Fibroblast of skin of left quadriceps (primary cell): ENCODE data around the gene TRIM62.
"Not testable (repeated sequence)": the region's sequence is repeated elsewhere in the genome, so short reads cannot be mapped to it uniquely, and the experiment has no call there.

Experiments
- DNase-seq, 2 experiments: peaks; one replicate each; pipeline ENCODE4 v3.0.0-alpha.2; 2013; ENCODE audit warnings: low read depth in 2 of 2

Gene TRIM62

DNA sequence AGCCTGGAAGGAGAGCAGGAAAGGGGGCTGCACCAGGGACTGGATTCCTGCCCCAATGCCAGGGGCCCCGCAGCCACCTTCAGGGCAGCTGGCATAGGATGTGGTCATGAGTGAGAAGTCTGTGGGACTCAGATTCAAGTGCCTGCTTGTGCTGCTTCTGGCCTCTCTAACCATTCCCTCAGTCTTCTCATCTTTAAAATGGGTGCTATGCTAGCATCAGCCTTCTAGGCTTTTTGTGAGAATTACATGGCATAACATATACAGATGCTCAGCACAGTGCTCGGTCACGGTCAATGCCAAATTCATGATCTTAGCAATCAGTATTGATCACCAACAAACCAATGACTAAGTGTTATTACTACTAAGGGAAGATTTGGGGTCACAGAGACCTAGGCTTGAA, 23.5 kb downstream of the TRIM62 start:
- no peak for DNase-seq

DNA sequence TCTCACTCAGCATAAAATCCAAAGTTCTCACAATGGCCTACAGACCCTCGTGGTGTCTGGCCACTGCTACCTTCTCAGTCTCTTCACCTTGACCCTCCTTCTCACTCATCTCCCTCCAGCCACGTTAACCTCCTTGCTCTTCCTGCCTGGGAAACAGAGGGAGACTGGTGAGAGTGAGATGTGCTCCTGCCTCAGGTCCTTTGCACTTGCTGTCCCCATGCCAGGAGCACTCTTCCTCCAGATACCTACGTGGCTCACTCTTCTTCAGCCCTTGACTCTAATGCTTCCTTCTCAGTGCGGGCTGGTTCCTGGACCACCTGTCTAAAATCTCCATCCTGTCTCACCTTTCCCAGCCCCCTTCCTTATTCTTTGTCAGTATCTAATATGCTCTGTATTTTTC, 24.7 kb downstream of the TRIM62 start:
- no peak for DNase-seq

GRCh38 chr1:33155877-33156538, 25.8 kb downstream of the TRIM62 start:
- no peak for DNase-seq

DNA sequence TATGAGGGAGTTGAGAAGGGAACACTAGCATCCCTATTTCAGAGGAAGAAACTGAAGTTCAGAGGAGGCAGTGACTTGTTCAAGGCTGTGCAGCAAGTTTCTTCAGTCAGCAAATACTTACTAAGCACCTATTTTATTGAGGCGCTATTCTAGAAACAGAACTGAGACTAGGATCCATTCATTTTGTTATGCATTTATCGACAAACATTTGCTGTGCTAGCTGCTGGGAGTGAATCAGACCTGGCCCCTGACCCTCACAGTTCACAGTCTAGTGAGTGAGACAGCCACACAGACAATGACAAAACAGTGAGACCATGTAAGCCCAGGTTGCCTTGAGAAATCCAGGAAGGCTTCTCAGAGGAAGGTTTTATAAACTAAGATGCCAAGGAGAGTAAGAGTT, 28.2 kb downstream of the TRIM62 start:
- no peak for DNase-seq

DNA sequence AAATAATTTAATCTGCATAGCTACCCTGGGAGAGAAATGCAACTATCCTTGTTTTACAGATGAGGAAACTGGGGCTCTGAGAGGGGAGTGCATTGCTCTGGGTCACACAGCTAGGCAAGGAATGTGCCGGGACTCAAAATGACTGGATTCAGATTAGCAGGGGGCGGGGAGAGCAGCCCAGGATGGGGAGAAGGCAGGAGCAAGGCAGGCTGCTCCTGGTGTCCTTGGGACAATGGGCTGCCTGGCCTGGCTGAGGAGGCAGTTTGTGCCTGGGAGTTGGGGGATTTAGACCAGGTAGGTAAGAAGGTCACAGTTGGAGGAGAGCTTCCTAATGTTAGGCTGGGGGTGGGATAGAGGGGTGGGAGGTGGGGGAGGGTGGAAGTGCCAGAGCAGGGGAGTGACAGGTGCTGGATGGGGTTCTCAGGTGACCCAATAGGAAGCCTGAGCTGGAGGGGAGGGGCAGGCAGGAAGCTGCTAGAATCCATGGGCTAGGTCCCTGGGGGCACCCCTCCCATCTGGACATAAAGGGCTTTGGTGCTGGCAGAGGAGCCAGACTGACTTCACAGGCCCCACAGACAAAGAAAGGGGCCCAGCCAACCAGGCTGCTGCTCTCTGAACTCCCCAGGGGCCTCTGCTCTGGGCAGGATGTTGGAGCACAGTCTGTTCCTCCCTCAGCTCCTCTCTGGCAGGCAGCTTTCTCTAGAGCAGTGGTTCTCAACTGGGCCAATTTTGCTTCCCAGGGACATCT, 29.0 kb downstream of the TRIM62 start:
- no peak for DNase-seq

GRCh38 chr1:33151116-33151515, 30.7 kb downstream of the TRIM62 start:
- DNase-seq = no peak

DNA sequence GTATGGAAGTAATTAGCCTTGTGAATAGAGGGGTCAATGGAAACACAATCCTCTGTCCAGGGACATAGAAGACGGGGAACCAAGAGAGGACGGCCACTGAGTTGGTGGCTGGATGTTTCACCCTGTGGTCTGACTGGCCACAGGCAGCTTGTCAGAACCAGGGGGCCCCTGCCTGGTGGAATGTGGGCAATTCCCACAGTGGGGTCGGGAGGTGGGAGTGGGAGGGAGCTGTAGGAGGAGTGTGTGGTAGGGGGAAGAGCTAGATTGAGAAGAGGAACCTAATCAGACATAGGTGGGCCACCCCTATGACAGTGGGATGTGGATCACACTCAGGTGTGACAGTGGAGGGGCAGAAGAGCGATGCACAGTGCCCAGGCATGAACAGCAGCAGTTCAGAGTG, 31.3 kb downstream of the TRIM62 start:
- no peak for DNase-seq

DNA sequence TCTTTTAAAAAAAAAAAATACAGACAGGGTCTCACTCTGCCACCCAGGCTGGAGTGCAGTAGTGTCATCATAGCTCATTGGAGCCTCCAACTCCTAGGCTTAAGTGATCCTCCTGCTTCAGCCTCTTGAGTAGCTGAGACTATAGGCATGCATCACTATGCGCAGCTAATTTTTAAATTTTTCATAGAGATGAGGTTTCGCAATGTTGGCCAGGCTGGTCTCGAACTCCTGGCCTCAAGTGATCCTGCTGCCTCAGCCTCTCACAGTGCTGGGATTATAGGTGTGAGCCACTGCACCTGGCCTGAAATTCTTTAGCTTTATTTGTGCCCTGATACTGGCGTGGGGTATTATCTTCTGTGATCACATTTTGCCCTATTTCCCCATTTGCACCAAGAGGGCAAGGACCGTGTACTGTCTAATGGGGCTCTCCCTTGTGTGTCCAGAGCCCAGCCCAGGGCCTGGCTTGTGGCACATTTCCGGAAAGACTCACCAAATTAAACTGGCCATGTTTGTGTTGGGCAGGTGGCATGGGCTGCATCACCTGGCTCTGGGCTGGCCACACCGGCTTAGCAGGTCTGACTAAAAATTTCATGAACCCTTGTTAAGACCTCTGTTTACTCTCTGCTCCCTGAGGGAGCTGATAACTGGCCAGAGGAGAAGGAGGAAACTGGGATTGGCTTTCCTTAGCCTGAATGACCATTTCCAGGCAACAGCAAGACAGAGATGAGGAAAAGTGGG, 32.2 kb downstream of the TRIM62 start:
- no peak for DNase-seq

- DNase-seq = no peak
These were observed 33.2 kb downstream of the TRIM62 start for GRCh38 chr1:33148615-33149014.

DNA sequence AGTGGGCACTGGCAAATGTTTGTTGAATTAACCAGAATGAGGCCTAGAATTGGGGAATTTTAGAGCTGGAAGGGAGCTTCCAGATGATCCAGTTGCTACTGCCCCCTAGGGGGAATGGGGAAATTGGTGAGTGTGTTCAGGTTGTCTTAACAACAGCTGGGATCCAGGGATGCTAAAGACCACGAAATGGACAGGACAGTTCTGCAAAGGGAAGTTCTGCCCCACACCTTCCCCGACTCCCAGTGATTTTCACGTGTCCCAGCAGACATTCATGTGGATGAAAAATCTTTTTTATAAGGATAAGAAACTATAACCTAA, 33.9 kb downstream of the TRIM62 start:
- no peak for DNase-seq

- no peak for DNase-seq
These were observed 34.4 kb downstream of the TRIM62 start for GRCh38 chr1:33147275-33147996.

- DNase-seq = no peak
These were observed 35.8 kb downstream of the TRIM62 start for GRCh38 chr1:33146003-33146402.

- DNase-seq = no peak
These were observed 38.1 kb downstream of the TRIM62 start for GRCh38 chr1:33143698-33144097.

DNA sequence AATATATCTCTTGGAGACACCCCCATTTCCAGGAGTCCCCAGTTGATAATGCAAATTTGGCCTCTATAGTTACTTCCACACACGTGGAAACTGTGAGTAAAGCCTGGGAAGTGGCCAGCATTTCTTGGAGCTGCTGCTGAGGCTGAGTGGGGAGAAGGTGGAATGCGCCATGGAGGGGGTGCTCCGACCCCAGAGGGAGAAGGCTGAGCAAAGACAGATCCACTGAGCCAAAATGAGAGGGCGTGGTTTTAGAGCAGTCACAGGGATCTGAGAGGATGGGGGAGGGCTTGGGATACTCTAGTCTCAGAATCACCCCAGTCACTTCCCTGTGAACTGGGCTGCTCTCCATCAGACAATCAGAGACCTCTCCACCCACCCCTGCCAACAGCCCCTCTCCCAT, 38.7 kb downstream of the TRIM62 start:
- no peak for DNase-seq

DNA sequence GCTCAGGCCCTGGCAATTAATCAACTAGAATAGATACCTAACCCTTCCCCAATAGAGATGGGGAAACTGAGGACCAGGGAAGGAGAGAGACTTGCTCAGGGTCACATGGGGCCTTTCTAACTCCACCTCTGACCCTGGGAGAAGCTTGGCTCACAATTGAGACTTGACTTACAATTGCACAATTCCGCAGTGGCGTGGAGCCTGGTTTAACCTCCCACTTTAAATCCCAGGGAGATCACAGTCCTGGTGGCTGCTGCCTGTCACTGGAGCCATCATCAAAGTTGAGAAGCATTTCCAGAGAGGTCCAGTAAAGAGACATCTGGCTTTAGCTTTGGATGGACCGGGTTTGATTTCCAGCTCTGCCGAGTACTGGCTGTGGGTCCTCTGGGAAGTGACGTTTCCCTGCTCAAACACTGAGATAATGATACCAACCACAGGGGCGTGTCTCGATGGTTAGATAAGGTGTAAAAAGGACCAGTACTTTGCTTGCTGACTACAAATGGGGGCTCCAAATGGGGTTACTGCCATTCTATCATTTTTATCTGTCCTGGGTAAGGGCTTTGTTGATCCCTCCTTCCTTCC, 39.3 kb downstream of the TRIM62 start:
- no peak for DNase-seq

DNA sequence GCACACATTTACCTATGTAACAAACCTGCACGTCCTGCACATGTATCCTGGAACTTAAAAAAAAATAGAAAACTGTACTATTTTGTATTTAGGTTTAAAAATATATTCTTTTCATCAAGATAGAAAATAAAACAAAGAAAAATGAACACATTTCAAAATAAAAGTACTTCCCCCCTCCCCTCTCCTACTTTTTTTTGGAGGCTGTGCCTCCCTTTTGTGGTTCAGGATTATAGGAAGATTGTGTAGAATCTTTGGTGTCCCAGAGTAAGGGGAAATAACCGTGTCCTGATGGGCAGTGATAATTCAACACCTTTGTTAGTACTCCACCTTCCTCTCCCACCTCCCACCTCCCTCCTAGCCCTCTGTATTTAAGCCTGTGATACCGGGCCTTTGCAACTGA, 40.1 kb downstream of the TRIM62 start:
- DNase-seq = no peak

DNA sequence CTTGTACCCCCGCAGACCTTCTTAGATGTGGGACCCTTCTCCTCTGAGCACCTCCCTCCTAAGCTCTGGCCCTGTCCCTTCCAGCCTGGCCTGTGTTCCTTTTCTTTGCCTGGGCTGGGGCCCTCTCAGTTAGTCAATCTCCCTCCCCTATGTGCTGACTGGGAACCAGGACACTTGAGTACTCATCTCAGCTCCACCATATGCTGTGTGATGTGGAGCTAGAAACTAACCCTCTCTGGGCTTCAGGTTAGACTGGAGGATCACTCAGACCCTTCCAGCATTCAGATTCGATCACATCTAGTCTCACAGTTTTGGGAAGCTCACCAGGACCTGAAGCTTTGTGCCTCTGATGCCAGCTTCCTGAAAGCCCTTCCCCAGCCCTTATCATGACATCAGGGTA, 40.6 kb downstream of the TRIM62 start:
- DNase-seq = no peak

DNA sequence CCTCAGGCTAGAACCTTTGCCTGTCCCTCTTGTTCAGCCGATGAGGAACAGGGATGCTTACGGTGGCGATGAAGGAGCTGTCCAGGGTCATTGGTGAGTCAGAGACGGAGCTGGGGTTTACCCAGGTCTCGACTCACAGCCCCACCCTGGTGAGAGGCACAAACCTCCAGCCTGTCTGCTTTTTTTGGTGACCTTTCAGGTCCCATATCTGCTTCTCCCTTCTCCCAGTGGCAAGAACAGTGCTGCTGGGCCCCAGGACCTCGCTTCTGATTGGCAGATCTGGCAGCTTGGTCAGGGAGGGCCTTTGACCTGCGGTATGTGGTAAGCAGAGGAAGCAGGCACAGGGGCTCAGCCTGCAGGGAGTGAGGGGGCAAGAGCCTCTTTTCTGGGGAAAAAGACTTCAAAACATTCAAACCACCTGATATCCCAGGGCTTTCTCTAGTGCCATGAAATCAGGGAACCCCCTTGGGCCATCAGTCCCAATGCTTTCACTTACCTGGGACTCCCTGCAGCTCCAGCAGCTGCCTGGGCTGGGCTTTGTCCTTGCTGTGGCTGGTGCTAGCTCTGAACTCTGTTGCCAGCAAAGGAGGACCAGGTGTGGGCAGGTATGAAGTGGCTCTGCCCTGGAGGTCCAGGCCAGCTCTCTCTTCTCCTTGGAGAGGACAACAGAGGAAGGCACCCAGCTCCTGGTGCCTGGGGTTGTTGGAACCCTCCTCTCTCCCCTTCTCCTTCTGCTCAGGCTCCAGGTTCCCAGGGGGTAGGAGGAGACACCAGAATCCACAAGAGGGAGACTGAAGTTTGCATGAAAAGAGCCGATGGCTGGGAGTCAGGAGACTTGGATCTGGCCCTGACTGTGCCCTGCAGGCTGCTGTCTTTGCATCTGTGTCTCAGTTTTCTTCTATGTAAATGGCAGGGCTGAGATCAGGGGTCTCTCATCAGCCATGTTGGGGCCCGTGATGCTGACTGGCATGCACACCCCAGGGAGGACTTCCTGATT, 41.4 kb downstream of the TRIM62 start:
- no peak for DNase-seq

DNA sequence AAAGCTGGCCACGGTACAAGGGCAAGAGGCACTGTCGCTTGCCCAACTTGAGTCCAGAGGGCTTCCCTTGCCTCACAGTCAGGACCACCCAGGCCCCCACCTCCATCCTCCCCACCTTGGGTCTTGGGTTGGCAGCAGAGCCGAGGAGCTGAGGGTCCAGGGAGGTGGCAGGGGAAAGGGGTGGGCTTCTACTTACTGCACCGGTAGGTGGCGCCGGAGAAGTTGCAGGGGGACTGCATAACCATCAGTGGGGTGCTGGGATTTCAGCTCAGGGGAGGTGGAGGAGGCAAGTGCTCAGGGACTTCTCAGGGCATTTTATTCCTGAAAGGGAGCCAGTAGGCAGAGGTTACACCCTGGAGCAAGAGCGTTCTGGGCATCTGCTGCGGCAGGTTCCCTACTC, 44.0 kb downstream of the TRIM62 start:
- no peak for DNase-seq

DNA sequence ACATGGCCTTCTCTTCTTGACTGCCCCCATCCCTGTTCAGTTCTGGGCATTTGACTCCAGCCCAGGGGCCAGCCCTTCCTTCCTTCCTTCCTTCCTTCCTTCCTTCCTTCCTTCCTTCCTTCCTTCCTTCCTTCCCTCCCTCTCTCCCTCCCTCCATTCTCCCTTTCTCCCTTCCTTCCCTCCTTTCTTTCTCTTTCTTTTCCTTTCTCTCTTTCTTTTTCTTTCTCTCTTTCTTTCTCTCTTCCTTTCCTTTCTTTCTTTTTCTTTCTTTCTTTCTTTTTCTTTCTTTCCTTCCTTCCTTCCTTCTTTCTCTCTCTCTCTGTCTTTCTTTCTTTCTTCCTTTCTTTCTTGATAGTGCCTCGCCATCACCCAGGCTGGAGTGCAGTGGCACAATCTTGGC, 45.8 kb downstream of the TRIM62 start:
- not testable (repeated sequence) for DNase-seq
